GM21515 (cell line): ENCODE results near the gene SLFN11.
"Not testable (repeated sequence)": the region's sequence is repeated elsewhere in the genome, so short reads cannot be mapped to it uniquely, and the experiment has no call there.

Experiments
- ATAC-seq: cut with Tn5 transposase; IDR thresholded peaks from one replicate; pipeline ENCODE4 v1.9.1; 2021; ENCODE audit not compliant: unreplicated experiment

SLFN11 gene, protein sequence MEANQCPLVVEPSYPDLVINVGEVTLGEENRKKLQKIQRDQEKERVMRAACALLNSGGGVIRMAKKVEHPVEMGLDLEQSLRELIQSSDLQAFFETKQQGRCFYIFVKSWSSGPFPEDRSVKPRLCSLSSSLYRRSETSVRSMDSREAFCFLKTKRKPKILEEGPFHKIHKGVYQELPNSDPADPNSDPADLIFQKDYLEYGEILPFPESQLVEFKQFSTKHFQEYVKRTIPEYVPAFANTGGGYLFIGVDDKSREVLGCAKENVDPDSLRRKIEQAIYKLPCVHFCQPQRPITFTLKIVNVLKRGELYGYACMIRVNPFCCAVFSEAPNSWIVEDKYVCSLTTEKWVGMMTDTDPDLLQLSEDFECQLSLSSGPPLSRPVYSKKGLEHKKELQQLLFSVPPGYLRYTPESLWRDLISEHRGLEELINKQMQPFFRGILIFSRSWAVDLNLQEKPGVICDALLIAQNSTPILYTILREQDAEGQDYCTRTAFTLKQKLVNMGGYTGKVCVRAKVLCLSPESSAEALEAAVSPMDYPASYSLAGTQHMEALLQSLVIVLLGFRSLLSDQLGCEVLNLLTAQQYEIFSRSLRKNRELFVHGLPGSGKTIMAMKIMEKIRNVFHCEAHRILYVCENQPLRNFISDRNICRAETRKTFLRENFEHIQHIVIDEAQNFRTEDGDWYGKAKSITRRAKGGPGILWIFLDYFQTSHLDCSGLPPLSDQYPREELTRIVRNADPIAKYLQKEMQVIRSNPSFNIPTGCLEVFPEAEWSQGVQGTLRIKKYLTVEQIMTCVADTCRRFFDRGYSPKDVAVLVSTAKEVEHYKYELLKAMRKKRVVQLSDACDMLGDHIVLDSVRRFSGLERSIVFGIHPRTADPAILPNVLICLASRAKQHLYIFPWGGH

DNA sequence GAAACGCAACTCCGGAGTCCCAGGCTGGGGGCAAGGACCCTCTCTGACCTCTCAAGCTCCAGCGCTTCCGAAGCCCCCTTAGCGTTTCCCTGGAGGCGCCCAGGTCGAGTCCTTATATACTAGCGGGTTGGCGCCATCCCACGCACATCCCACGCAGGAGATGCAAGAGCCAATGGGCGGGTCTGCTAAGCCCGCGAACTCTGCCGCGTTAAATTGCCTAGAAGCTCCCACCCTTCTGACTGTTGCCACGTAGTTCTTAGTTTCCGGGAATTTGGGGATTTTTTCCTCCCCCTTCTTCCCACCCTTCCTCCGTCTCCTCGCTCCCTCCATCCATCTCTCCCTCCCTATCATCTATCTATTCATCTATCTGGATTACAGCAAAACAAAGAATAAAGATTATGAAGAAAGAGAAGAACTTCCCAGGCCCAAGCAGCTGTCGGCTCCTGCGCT lies at the start of gene SLFN11:
Gene SLFN11 (minus strand): TSS at position 88 of the 450 bp plus-strand sequence. CDS start 9,814 bp downstream, outside the sequence.
- no peak for ATAC-seq

DNA sequence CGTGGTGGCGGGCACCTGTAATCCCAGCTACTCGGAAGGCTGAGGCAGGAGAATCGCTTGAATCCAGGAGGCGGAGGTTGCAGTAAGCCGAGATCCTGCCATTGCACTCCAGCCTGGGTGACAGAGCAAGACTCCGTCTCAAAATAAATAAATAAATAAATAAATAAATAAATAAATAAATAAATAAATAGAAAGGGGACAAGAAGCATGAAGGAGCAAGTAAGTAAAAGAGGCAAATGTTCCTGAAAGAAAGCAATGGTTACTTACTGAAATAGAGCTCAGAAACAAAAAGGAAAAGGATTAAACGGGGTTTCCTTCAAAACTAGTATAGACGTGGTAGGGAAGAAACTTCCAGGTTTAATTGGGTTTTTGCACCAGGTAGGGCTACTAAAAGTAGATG lies 47.6 kb upstream of the SLFN11 start:
- ATAC-seq, result not testable (repeated sequence)

- ATAC-seq, result no peak
These were observed 43.2 kb upstream of the SLFN11 start for GRCh38 chr17:35416659-35417058.

DNA sequence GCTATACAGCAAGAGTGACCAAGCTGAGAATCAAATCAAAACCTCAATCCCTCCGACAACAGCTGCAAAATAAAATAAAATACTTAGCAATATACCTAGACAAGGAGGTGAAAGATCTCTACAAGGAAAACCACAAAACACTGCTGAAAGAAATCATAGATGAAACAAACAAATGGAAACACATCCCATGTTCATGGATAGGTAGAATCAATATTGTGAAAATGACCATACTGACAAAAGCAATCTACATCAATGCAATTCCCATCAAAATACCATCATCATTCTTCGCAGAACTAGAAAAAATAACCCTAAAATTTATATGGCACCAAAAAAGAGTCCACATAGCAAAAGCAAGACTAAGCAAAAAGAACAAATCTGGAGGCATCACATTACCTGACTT lies 41.3 kb upstream of the SLFN11 start:
- ATAC-seq, result not testable (repeated sequence)

DNA sequence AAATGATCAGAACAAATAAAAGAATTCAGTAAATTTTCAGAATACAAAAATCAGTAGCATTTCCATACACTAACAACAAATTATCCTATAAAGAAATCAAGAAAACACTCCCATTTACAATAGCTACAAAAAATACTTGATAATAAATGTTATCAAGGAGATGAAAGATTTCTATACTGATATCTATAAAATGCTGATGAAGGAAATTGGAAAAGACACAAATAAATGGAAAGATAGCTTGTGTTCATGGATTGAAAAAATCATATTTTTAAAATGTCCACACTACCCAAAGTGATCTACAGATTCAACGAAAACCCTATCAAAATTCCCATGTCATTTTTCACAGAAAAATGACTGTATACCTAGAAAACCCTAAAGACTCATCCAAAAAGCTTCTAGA lies 40.8 kb upstream of the SLFN11 start:
- no peak for ATAC-seq

DNA sequence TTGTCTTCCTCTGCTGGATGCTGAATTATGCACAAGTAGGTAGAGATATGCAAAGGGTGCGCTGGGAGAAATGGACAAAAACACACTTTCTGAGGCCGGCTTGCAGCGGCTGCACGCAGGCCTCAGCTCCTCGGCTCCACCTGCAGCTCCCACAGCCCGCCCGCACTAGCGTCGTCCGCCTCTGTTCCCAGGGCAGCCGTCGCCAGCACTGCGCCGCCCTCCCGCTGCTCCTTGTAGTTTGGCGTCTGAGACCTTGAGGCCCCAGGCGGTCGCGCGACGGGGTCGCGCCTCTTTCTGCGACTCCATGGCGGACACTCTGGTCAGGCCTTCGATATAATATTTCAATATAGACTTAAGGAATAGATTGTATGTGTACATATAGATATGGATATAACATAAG lies 34.1 kb upstream of the SLFN11 start:
- ATAC-seq, result no peak

DNA sequence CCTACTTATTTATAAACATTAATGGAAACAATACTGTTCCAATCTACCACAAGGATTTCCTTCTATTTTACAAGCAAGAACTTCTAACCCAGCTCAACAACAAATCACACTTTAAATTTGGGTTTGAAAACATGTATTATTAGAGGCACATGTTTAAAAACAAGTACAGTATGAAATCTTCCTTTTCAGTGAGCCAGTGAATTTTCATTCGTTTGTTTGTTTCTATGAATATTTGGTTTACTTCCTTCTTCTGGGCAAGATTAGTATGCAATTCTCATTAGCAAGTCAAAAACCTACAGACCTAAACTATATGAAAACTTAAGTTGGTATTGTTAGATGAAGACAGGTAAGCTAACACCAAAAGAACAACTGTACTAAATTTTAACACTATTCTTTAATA lies 33.1 kb upstream of the SLFN11 start:
- ATAC-seq, result no peak

GRCh38 chr17:35404360-35404759 lies 30.9 kb upstream of the SLFN11 start:
- ATAC-seq, result no peak

DNA sequence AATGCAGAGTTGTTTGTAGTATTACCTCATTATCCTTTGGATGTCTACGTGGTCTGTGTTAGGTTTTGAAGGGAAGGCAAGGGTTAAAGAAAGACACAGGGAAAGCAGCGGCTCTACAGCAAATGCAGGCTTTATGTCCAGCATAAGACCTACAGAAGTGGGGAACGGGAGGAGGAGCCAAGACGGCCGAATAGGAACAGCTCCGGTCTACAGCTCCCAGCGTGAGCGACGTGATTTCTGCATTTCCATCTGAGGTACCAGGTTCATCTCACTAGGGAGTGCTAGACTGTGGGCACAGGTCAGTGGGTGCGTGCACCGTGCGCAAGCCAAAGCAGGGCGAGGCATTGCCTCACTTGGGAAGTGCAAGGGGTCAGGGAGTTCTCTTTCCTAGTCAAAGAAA lies 20.4 kb upstream of the SLFN11 start:
- not testable (repeated sequence) for ATAC-seq

DNA sequence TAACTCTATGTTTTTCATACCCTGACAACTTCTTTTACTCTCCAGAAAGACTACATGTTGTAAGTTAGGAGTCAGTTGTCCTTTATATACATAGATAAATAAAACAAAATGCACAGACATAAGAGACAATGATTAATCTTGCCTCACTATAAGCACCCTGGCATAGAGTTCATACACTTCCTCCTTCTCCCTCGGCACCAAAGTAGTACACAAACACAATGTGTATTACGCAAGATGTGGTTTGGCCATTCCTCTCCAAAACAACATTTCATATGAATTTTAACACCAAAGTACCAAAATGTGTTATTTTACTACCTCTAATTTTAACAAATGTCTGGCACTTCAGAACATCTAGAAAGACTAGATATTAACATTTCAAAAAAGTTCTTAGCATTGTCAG lies 17.2 kb upstream of the SLFN11 start:
- ATAC-seq, result no peak

GRCh38 chr17:35390156-35390555 lies 16.7 kb upstream of the SLFN11 start:
- ATAC-seq, result no peak

- ATAC-seq, result no peak
These were observed 14.1 kb upstream of the SLFN11 start for GRCh38 chr17:35387496-35387895.

DNA sequence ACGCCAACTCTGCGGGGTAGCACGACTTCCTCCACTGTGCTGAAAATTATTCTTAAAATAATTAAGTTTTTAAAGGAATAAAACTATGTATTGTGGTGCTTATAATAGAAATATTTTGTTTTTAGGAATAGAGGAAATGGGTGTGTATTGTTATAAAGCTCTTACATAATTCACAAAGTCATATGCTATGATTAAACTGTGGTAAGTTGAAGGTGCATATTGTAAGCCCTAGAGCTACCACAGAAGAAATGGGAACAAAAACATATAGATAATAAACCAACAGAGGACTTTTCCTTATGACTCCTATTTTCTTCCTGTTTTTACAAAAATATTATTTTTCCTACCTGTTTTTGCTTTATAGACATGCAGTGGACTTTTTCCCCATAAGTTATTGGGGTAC lies 4.3 kb upstream of the SLFN11 start:
- ATAC-seq, result no peak

DNA sequence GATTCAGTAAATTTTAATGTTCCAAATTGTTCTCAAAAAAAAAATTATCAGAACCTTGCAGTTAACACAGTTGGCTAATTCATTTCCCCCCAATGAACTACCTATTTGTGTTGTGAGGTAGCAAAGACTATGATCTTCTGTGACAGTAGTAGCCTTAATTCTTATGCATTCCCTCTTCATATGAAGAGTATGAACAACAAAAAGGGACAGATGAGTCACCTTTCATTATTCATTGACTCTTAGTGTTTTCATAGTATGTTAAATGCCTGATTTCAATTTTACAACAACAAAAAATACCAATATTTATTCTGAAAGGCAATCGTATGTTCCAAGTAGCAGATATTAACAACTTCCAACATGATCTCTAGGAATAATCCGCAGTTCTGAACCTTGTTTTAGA lies 3.6 kb upstream of the SLFN11 start:
- no peak for ATAC-seq

GRCh38 chr17:35376245-35376644 lies 2.8 kb upstream of the SLFN11 start:
- ATAC-seq, result no peak

DNA sequence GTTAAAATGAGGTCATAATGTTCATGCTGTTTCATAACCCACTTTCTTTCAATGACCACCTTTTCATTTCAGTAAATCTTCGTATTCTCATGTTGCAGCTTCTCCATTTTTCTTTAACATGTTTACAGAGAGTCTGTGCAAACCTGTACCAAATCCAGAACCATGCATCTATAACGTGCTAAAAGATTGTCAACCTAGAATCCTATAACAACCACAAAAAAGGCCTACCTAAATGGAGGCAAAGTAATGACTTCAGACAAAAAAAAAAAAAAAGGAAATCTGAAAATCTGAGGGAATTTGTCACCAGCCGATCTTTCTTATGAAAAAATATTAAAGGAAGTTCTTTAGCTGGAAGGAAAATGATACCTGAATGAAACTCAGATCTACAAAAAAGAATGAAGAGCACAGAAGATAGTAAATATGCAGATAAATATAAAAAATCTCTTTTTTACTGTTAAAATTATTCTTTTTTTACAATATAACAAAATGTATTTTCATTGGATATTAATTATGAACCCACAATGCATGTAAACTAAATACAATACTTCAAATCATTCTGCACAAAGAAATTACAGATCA lies 1.4 kb upstream of the SLFN11 start:
- ATAC-seq, result no peak

DNA sequence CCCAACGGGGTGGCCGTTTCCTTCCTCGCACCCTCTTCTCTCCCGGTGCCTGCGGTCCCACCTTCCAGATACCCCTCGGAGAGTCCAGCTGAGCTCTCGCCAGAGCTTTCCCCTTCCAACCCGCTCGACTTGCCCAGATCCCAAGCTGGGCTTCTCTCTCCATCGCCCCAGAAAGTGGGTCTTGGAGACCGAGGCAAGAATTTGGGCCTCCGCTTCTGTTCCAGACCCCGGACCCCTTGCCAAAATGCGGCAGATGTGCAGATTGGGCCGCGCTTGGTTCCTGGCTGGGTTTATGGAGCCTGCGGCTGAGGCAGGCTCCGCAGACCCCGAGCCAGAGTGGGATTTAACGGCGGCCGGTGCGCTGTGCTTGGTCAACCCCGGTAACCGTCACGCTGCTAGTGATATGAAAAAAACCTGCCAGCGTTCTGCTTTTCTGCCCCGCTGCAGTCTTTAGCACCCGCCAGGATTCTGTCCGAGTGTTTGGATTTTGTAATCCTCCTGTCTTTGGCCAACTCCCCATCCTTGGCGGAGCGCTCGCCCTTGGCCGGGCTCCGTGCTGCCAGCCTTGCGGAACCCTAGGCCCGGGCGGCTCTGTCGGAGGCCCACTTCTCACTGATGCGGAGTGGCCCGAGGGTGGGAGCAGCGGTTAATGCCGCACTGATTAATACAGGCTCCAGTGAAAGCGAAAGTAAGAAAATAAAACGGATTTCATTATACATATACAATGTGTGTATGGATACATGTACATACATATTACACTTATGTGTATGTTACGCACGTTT lies 754 bp upstream of the SLFN11 start:
- ATAC-seq, result no peak

DNA sequence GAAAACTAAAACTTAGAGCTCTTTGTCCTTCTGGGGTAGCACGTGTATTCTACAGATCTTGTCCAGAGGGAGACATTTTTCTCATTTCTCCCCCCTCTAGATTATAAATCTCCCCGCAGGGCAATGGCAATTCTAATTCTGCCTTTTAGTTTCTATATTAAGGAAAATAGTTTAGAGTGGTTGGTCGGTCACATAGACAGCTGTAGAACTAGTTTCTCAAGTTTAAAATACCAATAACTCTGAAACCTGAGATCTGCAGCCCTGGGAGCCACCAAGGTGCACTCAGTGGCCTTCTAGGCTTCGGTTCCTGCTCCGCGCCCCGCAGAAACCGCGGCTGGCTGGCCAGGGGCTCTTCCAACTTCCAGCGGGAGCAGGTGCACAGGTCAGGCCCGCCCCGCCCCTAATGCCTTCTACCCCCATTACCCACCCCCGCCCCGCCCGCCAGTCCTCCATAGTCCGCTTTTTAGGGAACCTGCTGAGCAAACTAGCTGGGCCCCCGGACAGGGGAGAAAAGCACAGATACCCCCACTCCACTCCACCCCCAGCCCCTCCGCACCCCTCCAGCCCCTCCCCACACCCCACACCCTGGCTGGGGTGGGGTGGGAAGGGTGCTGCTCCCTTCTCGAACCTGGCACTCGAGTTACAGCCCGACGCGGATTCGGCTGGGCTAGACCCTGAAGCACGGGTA lies 431 bp downstream of the SLFN11 start:
- no peak for ATAC-seq

GRCh38 chr17:35371934-35372333 lies 1.5 kb downstream of the SLFN11 start:
- no peak for ATAC-seq
